Hematopoietic multipotent progenitor cell treated with erythropoietin and hydrocortisone succinate and interleukin-3 and kit ligand, for 6 days (in vitro differentiated cells): ENCODE measurements around the gene TUBB.
"Not testable (repeated sequence)": the region's sequence is repeated elsewhere in the genome, so short reads cannot be mapped to it uniquely, and the experiment has no call there.

ENCODE experiments used
- DNase-seq: peaks from one replicate; pipeline ENCODE4 v3.0.0-alpha.2; 2015

The TUBB gene

DNA sequence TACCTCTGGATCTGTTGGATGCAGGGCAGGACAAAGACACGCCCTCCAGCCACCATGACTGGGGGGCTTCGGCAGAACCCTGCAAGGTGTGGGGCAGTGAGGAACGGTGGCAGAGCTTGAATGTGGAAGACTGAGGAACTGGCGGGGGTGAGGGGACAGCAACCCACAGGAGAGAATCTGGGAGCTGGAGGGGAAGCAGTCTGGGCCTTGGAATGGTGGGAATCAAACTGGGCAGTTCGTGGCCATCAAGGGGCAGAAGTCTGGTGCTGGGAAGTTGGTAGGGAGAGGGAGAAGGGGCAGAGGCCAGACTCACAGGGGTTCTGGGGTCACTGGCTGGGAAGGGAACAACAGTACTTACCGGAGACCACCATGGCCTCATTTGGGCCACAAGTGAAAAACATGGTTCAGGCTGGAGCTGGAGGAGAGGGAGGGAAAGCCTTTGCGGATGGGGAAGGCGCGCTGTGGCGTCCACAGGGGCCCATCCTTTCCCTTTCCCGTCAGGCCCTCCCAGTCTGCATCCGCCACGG lies 21.7 kb downstream of the TUBB start:
- DNase-seq: no peak

DNA sequence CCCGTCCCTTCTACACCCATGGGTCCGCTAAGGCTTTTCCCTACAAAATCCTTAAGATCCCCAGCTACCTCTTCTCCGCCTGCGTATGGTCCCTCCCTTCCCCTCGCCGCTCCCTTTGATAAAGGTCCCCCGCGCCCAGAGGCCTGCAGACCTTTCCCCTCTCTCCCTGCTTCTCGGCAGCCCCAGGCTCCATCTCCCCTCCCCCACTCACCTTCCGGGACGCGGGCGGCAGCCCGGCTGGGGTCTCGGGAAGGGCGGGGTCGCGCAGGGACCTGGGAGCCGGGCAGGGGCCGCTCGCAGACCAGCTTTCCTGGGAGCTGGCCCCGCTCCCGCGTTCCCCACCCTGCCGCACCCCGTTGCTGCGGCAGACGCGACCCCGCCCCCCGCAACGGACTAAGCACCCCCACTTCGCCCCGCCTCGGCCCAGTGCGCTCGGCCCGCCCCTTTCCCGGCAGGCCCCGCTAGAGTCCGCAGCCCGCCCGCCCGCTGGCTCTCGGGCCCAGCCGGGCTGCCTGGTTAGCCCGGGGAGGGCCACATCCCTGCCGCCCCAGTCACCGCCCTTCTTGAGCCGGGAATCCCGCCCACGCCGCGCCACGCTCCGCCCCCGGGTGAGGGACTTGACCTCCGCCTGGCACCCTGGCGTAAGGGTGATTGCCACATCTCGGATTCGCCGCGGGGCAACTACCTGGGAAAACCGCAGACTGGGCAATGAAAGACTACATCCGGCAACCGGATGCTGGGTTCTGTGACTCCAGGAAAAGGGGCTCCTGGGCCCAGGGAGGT lies 22.4 kb downstream of the TUBB start, which contains the start of gene FLOT1:
TSS of gene FLOT1 (minus strand) at position 372 of the 783 bp plus-strand sequence. CDS start 498 bp downstream, outside the sequence.
- DNase-seq: peak; percentile 97

DNA sequence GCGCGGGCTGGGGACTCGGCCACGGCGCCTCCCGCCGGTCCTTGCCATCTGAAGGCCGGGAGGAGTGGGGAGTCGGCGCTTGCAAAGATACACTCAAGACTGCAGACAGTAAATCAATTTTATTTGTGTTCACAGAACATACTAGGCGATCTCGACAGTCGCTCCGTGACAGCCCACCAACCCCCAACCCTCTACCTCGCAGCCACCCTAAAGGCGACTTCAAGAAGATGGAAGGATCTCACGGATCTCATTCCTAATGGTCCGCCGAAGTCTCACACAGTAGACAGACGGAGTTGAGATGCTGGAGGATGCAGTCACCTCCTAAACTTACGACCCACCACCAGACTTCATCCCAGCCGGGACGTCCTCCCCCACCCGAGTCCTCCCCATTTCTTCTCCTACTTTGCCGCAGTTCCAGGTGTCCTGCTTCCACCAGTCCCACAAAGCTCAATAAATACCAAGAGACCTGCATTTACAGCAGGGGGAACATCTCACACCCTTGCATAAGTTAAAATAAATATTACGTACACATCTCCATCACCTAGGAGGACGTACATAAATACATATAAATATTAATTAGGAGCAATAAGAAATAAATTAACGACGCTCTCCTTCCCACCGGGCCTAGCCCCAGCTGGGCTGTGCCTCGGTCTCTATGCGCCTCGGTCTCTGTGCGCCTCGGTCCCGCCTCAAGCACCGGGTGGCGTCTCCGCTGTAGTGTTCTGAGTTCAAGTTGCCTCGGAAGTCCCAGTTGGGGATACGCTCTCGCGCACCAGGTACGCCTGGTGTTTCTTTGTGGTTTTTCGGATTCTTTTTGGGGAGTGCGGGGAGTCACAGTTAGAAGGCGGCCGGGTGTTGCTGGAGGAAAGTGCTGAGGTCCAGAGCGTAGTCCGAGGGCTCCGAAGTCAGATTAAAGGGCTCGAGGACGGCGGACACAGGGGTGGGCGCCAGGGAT lies 23.2 kb downstream of the TUBB start:
- DNase-seq: peak; percentile 55

DNA sequence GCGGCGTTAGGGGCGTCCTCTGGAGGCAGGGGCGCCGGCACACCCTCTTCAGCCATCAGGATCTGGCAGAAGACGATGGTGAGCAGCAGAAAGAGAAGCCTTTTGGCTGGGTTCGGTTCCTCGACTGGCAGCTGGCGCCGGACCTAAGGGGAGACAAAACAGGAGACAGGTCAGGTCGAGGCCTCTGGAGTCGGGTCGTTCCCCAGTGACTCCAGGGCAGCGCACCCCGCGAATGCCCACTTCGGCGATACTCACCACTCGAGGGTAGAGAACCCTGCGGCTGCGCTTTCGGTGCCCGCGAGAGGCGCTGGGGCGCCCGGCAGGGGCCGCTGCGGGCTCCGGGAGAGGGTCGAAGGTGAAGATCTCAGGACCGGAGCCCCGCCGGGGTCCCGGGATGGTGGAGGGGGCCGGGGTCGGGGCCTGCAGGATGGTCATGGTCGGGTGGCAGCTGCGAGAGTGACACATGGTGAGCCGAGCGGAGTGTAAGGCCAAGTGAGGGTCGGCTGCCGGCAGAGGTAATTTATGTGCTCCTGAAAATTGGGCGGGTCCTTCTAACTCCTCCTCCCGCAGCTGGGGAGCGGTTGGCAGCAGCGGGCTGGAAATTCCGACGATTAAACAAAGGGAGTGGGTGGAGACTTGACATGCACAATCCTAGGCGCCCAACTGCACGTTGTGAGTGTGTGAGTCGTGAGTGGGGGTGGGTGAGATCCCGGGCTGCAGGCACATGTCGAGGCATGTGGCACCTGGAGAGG lies 24.1 kb downstream of the TUBB start, which contains the start of gene IER3:
TSS of gene IER3 (minus strand) at position 494 of the 752 bp plus-strand sequence. CDS start at position 465, 29 bp downstream.
- DNase-seq: peak; percentile 95

DNA sequence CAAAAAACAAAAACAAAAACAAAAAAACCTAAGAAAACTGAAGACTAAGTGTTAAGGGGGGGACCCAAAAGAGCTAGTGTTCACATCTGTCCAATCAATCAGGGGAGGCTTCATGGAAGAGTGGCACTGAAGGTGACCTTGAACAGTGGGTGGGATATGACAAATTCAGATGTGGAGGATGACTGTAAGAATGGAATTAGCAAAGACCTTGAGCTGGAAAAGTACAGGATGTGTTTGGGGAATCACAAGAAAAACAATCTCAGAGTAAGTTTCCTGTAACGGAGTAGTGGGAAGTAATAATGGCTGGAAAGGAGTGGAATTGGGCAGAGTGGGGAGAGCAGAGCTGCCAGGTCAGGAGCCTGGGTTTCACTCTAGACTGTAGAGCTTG lies 27.1 kb downstream of the TUBB start:
- DNase-seq: no peak

DNA sequence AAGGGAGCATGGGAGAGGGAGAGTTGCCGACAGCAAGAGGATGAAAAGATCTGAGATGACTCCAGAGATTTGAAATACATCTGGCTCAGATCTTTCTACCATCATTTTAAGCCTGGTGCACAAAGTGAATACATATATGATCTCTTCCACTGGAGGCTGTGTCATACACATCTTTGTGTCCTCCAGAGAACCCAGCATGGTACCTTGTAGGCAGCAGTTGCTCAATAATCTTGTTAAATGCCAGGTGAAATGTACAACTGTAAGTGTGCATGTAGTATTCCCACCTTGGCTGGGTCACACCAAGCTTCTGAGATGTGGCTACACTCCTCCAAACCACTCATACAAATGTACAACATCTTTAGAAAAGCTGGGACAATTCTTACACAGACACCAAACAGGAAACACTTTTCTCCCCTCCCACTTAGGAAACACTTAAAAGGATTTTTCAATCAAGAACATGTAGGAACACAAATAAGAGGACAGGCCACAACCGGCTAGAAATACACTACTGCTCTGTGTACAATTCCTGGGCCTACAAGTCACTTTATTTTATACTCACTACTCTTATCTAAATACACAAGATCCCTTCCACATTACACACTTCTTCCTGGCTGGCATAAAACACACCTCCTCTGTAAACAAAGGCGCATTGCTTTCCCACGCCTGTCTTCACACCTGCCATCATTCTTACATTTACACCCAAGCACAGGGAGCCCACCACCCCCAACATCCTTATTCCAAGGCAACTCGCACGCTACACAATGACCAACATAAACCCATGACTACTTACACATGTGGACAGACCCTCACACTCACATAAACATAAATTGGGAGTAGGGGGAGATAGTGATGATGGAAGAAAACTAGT lies 28.0 kb downstream of the TUBB start:
- no peak for DNase-seq

DNA sequence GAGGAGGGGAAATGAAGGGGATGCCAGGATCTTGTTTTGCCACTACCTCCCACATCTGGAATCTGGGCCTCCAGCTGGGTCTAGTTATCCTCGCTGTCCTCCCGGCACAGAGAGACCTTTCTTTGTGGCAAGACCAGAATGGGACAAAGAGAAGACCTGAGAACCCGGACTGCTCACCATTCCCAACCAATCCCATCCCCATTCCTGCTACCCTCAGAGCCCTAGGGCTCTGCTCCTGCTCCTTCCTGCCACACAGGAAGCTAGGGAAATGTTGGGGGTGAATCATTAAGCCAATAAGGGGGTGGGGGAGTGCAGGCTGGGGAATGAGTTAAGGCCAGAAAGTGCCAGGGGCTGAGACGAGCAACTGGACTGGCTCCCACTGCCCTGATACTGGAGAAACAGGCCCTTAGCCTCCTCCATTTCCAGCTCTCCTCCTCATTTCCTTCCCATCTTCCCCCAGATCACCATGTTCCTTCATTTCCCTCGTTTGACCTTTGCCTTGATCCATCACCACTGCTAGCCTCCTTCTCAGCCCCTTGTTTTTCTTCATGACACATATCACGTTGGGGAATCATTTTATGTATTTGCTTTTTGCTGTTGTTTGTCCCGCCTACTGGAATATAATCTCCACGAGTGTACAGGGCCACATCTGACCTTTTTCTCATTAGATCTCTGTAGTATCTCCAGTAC lies 28.8 kb downstream of the TUBB start:
- DNase-seq: no peak

DNA sequence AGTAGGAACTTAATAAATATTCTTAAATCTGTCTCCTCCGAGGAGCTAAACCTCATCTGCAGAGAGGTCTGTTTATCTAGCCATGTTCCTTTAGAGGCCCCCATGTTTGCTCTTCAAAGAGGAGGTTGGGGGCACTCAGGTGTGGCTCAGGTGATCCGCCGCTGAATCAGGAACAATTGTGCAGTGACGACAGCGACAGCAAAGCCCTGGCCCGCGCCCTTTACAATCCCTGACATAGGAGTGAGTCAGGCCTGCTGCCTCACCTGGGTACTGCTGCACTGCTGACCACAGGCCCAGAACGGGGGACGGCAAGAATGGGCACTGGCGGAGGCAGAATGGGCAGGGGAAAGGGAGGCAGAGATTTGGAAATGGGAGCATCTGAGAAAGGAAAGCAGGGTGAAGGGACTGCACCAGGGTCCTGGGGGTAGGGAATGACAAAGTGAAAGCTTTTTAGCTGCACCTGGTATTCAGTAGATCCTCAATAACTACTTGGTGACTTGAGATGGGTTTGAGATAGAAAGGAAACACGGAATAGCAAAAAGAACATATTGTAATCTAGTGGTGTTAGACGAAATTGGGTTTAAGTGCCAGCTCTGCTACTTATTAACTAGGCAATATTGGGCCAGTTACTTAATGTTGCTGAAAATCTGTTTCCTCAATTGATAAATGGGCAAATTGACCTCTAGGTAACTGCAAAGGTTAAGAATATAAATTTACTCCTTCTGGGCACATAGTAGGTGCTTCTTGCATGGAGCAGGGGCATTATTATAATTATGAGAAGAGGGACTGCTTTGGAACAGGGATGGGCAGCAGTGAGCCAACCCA lies 29.6 kb downstream of the TUBB start:
- DNase-seq: no peak

DNA sequence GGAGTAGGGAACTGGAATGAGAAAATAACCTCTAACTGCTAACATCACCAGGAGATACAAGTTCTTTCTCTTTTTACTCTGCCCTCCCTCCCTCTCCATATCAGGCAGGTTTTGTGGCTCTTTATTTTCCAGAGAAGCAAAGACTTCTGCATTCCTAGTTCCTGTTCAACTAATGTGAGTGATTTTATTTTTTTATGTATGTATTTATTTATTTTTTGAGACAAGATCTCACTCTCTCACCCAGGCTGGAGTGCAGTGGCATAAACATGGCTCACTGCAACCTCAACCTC lies 30.2 kb downstream of the TUBB start:
- DNase-seq: no peak

DNA sequence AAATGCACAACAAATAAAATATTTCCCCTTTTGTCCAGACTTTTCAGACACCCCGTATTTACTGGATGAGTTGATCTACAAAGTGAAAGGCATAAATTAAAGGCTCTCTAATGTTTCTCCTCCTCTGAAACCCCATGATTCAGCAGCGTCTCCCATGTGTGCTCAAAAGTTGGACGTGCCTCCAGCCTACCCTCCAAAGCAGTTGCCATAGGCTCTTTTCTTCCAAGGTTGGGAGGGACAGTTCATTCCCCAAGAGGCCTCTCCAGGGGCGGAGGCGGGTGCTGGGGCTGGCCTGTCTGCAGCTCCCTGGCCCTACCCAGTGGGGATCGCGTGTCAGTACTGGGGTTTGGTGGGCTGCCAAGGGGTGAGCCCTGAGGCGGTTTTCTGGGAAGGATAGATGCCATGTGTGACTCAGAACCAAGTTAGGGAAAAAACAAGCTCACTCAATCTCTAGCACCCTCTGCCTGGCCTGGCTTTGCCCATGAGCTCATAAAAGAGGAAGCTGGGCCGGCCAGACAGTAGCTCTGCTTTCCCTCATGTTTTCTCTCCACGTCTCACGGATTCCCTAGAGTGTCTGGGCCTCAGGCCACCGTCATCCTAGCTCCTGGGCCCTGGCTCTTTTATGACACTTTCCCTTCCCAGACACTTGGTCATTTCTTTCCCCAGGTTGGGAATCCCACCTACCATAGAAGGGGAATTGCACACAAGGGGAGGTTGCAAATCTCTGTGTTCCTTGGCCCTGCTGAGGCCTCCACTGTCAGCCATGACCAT lies 32.2 kb downstream of the TUBB start:
- peak; percentile 95 for DNase-seq

DNA sequence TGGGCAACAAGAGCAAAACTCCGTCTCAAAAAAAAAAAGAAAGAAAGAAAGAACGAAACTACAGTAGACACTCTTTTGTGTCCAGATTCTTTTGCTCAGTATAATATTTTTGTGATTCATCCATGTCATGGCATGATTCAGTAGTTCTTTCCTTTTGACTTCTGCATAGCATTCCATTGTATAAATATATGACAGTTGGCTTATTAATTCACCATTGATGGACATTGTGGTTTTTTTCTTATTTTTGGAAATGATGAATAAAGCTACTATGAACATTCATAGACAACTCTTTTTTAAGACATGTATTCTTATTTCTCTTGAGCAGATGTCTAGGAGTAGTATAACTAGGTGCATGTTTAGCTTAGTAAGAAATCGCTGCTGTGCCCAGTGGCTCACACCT lies 34.5 kb downstream of the TUBB start:
- DNase-seq: no peak

DNA sequence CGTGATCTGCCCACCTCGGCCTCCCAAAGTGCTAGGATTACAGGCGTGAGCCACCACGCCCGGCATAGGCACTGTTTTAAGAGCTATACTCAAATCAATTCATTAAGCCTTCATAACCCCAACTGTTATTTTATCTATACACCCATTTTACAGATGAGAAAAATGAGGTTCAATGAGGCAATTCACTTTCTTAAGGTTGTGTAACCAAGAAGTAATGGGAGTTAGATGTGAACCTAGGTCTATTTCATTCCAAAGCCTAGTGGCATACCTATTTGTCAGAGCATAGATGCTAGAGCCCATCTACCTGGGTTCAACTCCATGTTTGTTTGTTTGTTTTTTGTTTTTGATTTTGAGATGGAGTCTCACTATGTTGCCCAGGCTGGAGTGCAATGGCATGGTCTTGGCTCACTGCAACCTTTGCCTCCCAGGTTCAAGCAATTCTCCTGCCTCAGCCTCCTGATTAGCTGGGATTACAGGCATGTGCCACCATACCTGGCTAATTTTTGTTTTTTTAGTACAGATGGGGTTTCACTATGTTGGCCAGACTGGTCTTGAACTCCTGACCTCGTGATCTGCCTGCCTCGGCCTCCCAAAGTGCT lies 36.4 kb downstream of the TUBB start:
- not testable (repeated sequence) for DNase-seq

DNA sequence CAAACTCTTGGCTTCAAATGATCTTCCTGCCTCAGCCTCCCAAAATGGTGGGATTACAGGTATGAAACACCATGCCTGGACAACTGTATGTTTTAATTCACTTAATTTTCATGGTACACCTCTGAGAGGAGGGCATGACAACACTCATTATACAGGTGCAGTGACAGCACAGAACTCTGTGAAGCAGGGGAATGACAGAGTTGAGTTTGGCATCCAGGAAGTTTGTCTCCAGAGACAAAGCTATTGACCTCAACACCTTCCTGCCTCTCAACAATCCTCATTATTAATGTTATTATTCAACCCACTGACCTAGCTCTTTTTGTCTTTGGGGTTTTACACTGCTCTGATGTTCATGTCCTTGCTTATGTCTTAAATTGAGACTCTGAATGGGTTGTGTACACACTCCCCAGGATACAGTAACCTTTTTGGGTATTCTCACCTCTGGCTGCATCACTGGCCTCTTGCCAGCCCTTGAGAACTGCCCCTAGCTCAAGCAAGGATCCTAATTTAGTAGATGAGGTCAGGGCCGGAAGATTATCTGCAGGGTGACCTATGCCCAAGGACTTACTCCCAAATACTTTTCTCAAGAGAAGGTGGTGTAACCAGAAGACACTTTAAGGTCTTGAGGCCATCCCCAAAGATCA lies 37.2 kb downstream of the TUBB start:
- no peak for DNase-seq

DNA sequence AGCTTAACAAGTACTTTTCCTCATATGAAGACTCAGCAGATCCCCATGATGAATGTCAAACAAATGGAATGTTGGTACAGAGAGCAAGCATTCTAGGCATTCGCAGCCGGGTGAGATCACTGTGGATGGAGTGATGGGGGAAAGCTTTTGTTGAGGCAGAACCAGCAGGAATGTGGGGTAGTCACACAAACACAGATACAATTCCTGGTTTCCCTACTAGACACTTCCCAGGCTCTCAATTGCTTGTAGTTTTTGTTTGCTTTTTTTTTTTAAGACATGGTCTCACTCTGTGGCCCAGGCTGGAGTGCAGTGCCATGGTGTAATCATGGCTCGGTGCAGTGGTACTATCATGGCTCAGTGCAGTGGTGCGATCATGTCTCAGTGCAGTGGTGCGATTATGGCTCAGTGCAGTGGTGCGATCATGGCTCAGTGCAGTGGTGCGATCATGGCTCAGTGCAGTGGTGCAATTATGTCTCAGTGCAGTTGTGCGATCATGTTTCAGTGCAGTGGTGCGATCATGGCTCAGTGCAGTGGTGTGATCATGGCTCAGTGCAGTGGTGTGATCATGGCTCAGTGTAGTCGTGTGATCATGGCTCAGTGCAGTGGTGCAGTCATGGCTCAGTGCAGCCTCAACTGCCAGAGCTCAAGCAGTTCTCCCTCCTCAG lies 39.6 kb downstream of the TUBB start:
- no peak for DNase-seq

DNA sequence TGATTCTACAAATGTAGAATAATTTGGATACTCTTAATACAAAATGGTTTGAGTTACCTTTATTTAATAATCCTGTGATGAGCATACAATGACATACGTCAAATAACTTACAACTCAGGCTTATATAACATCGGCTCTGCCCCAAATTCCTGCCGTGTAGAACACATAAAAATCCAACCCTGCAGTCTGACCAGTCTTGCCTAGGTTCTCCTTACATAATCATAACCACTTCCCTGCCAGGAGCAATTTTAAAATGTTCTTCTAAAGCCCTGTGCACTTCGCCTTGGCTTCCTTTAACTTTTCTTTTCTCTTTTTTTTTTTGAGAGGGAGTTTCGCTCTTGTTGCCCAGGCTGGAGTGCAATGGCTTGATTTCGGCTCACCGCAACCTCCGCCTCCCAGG lies 40.4 kb downstream of the TUBB start:
- DNase-seq: no peak

DNA sequence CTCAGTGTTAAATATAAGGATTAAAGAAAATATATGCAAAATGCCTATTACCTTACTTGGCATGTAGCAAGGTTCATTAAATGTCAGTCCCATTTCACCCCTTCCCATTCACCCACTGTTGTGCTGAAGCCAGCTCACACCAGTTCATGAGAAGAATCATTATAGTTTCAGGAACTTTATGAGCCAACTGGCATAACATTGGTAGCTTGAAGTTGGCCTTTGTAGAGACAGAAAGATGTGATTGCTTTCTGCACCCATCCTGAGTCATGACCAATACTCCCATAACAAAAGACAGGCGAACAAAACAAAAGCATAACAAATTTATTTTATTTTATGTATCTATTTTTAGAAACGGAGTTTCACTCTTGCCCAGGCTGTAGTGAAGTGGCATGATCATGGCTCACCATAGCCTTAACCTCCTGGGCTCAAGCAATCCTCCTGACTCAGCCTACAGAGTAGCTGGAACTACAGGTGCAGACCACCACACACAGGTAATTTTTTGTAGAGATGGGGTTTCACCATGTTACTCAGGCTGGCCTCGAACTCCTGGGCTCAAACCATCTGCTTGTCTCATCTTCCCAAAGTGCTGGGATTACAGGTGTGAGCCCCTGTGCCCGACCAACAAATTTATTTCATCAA lies 41.8 kb downstream of the TUBB start:
- DNase-seq: no peak

DNA sequence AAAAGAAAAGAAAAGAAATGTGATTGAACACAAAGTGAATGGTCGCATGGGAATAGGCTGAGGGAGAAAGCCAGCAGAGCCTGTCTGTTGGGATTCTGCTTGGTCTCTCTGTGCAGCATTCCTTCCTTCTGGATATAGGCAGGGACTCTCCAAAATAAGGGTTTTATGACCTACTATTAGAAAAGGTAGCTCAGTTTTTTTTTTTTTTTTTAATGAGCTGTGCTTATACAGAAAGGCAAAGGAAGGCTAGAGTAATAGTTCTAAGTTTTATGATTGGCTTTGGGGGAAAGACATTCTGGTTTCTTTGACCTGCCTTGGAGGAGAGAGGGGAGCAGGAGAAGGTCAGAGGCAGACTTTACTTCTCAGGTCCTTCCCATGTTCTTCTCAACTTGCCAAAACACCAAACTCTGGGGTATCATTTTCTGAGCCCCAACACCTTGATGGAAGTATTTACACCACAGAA lies 43.0 kb downstream of the TUBB start:
- DNase-seq: no peak
